ENCODE data around the gene NUP62. TPM values are rescaled to one million over a fixed set of nuclear protein-coding genes. Genes with fewer than 3 reads are reported as not detected.

Gene NUP62
- total and polyA plus RNA-seq, 2 of the 8 experiments (the other 6 are each of a cell fraction or from before 2014, with no cell fraction given) = 50.0 to 107 TPM

DNA sequence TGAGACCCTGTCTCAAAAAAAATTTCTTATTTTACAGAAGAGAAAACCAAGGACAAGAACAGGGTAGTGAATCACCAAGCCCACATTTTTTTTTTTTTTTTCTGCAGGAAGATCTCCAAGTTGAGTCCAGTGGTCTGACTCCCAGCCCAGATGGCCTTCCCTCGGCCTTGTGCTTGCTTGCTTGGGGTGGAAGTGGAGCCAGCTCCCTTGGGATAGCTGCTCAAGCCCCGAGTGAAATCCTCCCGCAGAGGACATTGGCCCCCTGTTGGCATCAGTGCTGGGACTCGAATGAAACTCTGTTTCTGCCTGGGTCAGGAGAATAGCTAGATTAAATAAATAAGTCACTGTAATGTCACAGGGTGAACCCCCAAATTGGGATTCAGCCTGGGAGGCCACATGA is 9.4 kb upstream of the NUP62 start:
- Histone ChIP-seq H3K18ac (ENCODE audit: extremely low read depth, low read length) (no peak overlapping the region), H3K36me3 (ENCODE audit: control insufficient read depth in 2 of 4, insufficient read depth in 4 of 4, low read length in 3 of 4) (no peaks in the 10 kb centered on the region), H4K20me1 (replicated peaks in 1 of 2; ENCODE audit: control insufficient read depth in 1 of 2, insufficient read depth in 2 of 2, low read length in 2 of 2) (no peaks in the 10 kb centered on the region), H2AK5ac (ENCODE audit: low read depth, low read length) (no peak overlapping the region), H3K9me3 (ENCODE audit: insufficient read depth in 2 of 2, low read depth in 1 of 2, low read length in 1 of 2) (no peaks in the 10 kb centered on the region), H4K8ac (ENCODE audit: extremely low read depth, insufficient read depth, low read length) (no peak overlapping the region), H3K23ac (ENCODE audit: insufficient read length) (no peak overlapping the region), H3K79me1 (ENCODE audit: low read depth, low read length) (no peaks in the 10 kb centered on the region), H3K79me2 (ENCODE audit: control insufficient read depth in 1 of 2, insufficient read depth in 2 of 2, low read length in 2 of 2) (no peaks in the 10 kb centered on the region), H3K4ac (replicated peaks; ENCODE audit: insufficient read length, low read depth, low read length) (no peak overlapping the region), H3K4me1 (replicated peaks in 1 of 4; ENCODE audit: control insufficient read depth in 3 of 4, insufficient read depth in 4 of 4, low read length in 3 of 4) (no peaks in the 10 kb centered on the region; a peak in 1 of 7 replicates), H2BK12ac (ENCODE audit: low read depth, low read length) (no peak overlapping the region), H4K5ac (ENCODE audit: insufficient read length, low read depth, low read length) (no peak overlapping the region), H3K4me3 (ENCODE audit: extremely low read depth in 1 of 4, insufficient read depth in 2 of 4, low read depth in 3 of 4, low read length in 4 of 4) (no peak overlapping the region), H3K27ac (ENCODE audit: low read depth, low read length) (no peak overlapping the region), H2BK5ac (ENCODE audit: low read depth, low read length) (no peak overlapping the region), H2BK15ac (ENCODE audit: low read length) (no peak overlapping the region), H2BK20ac (ENCODE audit: low read length) (no peak overlapping the region), H3K9ac (replicated peaks in 1 of 4; ENCODE audit: extremely low read depth in 1 of 4, low read depth in 3 of 4, low read length in 3 of 4) (no peak overlapping the region), H3K56ac (replicated peaks; ENCODE audit: insufficient read length, low read depth, low read length) (no peak overlapping the region), H2BK120ac (replicated peaks; ENCODE audit: low read depth, low read length) (no peak overlapping the region), H3K23me2 (ENCODE audit: low read depth, low read length) (no peaks in the 10 kb centered on the region), H2AFZ (ENCODE audit: low read length) (no peak overlapping the region), H4K91ac (replicated peaks; ENCODE audit: insufficient read length, low read length) (no peak overlapping the region), H3K27me3 (replicated peaks in 1 of 4; ENCODE audit: control insufficient read depth in 3 of 4, extremely low read depth in 1 of 4, insufficient read depth in 3 of 4, low read length in 3 of 4) (no peaks in the 10 kb centered on the region), H3K4me2 (ENCODE audit: insufficient read depth in 1 of 2, low read depth in 2 of 2, low read length in 2 of 2) (no peak overlapping the region), H3K14ac (ENCODE audit: insufficient read length) (no peak overlapping the region)
- ChIA-PET POLR2A (ENCODE audit: partially characterized antibody) (interaction anchor here (1.7 kb wide), 1 partner anchor 9 kb away, joined by 5 read pairs; the partner anchor contains the start of gene NUP62), CTCF (ENCODE audit: partially characterized antibody) (interaction anchor here (0.8 to 10.3 kb wide), 12 partner anchors 11 to 197 kb away, joined by 3 to 231 read pairs (median 6); partner anchors contain the start of gene ATF5)
- DNase-seq (ENCODE audit: low read depth in 1 of 2, low spot score in 2 of 2) (no peak), FAIRE-seq (no peak)
- WGBS, 2 experiments (ENCODE audit: extremely low coverage in 1 of 2, insufficient coverage in 1 of 2, insufficient read length in 1 of 2, insufficient replicate concordance in 2 of 2, low coverage in 1 of 2, low lambda C conversion rate in 2 of 2, missing lambda C conversion rate in 1 of 2) = 79% methylated on average over 3 of the region's 4 CpGs; no CpG with 5 or more reads in 1 of the 2 experiments
- TF ChIP-seq KDM4A (IDR thresholded peaks at IDR 0.05; ENCODE audit: low read depth, low read length, severe bottlenecking) (no peak), TCF12 (IDR thresholded peaks at IDR 0.05; ENCODE audit: low read depth, low read length) (no peak), ZNF274 (IDR thresholded peaks at IDR 0.05; ENCODE audit: borderline replicate concordance, extremely low read depth, low read length) (no peak), RAD21 (IDR thresholded peaks at IDR 0.05 in 1 of 2, conservative IDR thresholded peaks at IDR 0.05 in 1 of 2; ENCODE audit: low read depth in 2 of 2, low read length in 2 of 2) (no peak), EGR1 (IDR thresholded peaks at IDR 0.05; ENCODE audit: borderline replicate concordance, low read depth, low read length) (no peak), RFX5 (IDR thresholded peaks at IDR 0.05; ENCODE audit: borderline replicate concordance, low read depth, low read length) (no peak), TAF1 (IDR thresholded peaks at IDR 0.05; ENCODE audit: low read depth, low read length) (no peak), BCL11A (IDR thresholded peaks at IDR 0.05; ENCODE audit: low read depth in 2 of 2, low read length in 2 of 2) (no peak), TAF7 (optimal IDR thresholded peaks at IDR 0.05; ENCODE audit: borderline replicate concordance, low read depth, low read length) (no peak), SP4 (IDR thresholded peaks at IDR 0.05; ENCODE audit: low read length) (no peak), USF2 (IDR thresholded peaks at IDR 0.05; ENCODE audit: low read length) (no peak), POLR2AphosphoS5 (IDR thresholded peaks at IDR 0.05; ENCODE audit: low read depth, low read length) (no peak)
- TF ChIP-seq, protein P1, sequence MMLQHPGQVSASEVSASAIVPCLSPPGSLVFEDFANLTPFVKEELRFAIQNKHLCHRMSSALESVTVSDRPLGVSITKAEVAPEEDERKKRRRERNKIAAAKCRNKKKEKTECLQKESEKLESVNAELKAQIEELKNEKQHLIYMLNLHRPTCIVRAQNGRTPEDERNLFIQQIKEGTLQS (IDR thresholded peaks at IDR 0.05; ENCODE audit: insufficient read depth, low read depth, low read length) = no peak

Measured in H1 (cell line).